ENCODE data around the gene GRAMD1A.
"Not testable (repeated sequence)": the region's sequence is repeated elsewhere in the genome, so short reads cannot be mapped to it uniquely, and the experiment has no call there.

Gene GRAMD1A

DNA sequence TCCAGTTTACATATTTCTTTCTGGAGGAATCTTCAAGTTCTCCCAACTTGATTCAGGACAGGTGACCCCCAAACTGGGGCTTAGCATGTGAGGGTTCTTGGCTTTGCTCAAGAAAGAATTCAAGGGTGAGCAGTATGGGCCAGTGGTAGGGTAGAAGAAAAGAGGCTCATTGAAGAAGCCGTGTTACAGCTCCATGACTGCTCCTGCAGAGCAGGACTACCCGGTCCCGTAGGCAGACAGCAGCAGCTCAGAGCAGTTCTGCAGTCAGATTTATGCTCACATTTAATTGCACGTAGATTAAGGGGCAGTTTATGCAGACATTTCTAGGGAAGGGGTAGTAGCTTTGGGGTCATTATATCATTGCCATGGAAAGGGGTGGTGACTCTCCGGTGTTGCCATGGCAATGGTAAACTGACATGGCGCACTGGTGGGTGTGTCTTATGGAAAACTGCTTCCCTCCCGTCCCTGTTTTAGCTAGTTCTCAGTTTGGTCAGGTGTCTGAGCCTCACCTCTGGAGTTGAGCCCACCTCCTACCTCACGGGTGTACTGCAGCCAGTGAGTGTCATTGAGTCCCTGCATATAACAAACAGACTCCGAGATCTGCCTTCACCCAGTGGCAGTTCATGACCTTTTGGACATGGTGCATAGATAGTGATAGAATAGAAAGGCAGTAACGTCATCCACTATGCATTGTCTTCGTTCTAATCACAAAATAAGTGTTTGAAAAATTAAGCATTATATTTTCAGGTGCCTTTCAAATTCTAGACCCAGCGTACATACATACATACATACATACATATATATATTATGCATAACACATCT lies 20.1 kb upstream of the GRAMD1A start:
- no peak for FAIRE-seq

DNA sequence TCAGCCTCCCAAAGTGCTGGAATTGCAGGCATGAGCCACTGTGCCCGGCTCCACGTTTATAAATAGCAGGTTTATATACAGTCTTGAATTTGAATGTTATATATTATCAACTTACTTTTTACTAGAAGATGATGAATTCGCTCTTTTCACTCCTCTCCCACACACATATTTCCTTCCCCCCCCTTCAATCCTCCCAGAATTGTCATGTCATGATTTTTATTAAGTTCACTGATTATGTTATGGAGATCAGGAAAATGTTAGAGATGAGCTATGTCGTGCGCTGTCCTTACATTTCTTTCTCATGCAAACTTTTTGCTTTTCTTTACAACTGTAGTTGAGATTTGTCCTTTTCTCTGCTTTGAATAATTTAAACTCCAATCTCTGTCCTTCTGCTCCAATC lies 17.8 kb upstream of the GRAMD1A start:
- FAIRE-seq: no peak

DNA sequence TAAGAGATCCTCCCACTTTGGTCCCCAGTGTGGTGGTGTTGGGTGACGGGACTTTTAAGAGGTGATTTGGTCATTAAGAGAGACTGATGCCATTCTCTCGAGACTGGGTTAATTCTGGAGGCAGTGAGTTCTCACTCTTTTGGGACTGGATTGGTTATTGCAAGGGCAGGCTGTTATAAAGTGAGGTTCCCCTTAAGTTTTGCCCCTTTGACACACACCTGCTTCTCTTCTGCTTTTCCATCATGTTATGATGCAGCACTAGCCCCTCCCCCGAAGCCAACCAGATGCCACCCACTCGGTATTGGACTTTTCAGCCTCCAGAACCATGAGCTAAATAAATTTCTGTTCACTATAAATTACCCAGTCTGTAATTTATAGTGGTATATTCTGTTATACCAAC lies 16.3 kb upstream of the GRAMD1A start:
- no peak for FAIRE-seq

DNA sequence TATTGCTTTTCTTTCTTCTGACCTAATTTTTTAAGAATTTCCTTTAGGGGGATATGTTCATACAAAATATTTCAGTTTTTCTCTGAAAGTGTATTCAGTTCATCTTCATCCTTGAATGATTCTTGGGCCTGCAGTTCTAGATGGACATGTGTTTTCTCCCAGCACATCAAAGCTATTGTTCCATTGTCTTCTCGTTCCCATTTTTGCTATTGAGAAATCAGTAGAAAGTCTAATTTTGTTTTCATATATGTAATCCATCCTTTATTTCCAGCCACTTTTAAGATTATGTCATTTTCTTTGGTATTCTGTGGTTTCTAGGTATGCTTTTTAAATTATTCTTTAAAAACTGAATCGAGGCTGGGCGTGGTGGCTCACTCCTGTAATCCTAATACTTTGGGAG lies 15.8 kb upstream of the GRAMD1A start:
- no peak for FAIRE-seq

DNA sequence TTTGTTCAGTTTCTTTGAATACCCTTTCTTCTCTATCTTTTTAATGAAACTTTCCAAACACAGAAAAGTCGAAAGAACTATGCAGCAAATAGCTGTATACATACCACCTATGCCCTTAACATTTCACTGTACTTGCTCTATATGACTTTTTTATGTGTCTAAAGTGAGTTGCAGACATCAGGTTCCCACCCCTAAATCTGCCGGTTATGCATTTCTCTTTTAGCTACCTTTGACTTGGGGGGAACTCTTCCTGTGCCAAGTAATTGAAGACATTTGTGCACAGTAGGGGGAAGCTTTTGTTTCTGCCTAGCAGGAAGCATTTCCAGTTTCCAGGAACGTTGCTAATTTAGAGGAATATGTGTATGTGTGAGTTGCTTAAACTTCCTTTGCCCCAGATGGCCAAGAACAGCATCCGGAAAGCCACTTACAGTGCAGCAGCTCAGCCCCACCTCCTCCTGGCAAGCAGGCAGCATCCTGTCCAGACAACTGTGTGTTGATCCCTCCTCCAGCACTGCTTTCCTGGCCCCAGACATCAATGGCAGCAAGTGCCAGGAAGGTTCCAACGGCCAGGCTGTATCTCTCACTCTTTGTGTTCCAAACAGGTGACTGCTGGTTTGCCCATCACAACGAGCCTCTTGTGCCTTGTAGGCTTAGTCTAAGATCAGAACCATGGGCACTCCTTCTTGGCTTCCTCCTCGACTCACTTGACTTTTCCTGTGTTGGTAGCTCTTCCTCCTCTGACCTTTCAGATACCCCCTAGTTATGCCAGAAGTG lies 14.7 kb upstream of the GRAMD1A start:
- no peak for FAIRE-seq

DNA sequence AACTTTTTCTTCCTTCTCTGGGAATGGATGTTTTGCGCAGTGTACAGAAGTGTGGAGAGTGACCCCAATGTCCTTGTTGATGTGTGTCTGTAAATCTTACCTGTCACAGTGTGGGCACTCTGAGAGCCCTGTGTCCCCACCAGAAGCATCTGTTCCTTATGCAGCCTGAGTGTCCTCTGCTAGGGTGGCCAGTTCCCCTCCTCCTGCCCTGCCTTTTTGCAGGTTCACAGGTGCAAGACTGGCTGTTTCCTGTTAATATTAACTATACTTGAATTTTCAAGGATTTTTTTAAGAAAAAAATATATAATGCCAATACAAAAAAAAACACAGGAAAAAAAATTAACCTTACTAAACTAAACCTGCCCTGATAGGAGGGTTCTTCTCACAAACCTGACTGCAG lies 12.0 kb upstream of the GRAMD1A start:
- FAIRE-seq: no peak

DNA sequence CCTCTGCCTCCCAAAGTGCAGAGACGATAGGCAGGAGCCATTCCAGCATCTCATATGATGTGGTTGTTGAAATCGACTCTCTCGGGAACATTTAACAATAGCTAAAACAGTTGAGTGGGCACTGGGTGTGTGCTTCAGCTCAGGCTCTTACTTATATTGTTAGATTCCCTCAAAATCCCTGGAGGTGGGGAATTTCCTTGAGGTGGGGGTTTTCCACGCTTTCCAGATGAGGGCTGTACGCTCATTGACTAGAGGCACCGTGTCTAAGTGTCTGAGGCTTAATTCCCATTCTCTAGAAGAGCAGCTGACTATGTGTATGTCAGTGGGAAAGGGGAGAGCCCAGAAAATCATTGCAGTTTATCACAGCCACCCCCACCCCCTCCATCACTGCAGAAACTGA lies 10.8 kb upstream of the GRAMD1A start:
- no peak for FAIRE-seq

DNA sequence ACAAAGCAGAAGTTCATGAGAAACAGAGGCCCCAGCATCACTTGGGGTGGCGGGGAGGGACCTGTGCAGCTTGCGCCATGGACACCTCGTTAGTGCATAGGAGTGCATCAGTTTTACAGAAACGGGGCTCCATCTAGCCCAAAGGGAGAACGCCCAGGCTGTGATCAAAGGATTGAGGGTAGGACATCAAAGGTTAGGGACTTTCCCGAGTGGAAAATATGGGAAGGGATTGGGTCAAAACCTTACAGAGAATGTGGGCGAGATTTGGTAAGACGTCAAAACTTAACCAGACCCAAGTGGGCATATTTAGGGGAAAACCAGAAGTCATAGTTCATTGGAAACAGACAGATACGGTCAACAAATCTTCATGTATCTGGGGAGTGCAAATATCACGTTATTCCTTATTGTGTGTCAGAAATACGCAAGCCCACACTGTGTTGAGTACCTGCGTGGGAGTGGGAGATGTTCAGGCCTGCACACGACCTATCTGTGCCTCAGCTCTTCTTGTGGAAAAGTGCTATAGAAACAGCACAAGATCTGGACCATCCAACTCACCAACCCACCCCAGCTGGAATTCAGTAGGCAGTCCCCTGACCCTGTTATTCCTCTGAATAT lies 9.4 kb upstream of the GRAMD1A start:
- no peak for FAIRE-seq

DNA sequence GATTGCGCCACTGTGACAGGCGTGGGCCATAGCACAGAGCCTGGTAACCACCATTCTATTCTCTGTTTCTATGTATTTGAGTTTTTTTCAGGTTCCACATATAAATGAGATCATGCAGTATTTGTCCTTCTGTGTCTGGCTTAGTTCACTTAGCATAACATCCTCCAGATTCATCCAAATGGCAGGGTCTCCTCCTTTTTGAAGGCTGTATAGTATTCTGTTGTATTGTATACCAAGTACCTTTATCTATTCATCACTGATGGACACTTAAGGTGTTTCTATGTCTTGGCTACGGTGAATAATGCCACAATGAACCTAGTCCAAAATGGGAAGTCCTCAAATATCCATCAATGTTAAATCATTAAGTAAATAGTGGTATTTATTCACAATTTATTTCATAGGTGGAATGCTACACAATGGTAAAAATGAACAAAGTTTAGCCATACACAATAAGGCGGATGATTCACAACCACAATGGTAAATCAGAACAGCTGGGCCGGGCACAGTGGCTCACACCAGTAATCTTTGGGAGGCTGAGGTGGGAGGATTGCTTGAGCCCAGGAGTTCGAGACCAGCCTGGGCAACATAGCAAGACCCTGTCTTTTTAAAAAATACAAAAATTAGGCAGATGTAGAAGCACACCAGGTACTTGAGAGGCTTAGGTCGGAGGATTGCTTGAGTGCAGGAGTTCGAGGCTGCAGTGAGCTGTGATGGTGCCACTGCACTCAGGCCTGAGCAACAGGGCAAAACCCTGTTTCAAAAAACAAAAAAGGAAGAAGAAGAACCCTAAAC lies 8.4 kb upstream of the GRAMD1A start:
- FAIRE-seq: no peak

DNA sequence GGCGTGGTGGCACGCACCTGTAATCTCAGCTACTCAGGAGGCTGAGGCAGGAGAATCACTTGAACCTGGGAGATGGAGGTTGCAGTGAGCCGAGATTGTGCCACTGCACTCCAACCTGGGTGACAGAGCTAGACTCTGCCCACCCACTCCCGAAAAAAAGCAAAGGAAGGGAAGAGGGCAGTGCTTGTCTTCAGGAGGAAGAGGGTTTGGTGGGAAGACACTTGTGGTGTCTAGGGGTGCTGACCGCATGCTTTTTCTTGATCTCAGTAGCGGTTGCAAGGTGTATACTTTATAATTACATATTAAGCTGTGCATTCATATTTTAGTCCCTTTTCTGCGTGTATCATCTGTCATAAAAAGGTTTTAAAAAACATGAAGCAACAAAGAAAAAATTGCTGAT lies 7.5 kb upstream of the GRAMD1A start:
- not testable (repeated sequence) for FAIRE-seq

DNA sequence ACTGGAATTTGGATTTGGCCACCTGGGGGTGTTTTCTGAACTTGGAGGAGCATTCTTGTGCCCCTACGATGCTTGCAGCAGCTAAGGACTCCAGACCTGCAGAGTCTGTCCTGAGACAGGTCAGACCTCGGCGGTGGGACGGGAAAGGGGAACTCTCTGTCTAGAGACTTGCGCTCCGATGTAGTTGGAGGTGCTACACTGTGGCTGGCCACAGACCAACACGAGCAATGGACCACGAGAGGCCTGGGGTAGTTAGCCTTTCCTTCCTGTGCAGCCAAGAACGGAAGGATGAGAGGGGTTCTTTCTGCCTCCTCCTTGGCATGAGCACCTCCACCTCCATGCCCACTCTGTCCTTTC lies 5.9 kb upstream of the GRAMD1A start:
- FAIRE-seq: no peak

DNA sequence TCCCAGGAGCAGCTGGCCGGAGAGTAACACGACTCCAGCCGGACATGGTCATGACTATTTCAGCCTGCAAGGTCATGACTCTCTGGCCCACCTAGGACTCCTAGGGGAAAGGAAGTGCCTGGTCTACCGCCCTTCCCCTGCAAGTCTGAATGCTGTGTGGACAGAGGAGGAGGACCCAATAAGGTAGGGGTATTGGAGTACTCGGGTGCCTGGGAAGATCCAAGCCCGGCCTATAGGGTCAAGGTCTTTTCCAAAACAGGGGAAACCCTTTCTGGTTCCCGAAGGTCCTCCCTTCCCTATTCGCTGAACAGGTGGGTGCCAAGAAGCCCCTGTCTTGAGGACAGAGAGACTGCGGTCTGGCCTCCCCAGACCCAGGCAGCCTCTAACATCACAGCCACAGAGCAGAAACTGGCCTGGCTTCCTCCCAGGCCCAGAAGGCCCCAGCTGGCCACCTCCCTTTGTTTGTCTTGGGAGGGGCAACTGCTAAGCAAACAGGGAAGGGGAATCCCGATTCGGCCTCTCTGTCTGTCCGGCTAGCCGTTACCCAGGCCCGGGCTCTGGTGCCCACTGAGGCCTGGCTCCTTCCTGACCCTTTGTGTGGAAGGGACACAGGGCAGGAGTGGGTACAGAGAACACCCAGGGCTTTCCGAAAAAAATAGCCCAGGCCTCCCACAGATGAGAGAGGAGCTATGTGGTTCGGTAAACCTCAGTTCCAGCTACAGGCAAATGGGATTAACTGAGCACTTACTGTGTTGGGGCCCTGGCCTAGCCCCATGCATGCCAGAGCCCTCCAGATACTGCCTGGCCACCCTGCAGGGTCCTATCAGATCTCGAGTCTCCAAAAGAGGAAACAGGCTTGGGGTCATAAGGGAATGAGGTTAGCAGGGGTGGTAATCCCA lies 5.2 kb upstream of the GRAMD1A start:
- no peak for FAIRE-seq

DNA sequence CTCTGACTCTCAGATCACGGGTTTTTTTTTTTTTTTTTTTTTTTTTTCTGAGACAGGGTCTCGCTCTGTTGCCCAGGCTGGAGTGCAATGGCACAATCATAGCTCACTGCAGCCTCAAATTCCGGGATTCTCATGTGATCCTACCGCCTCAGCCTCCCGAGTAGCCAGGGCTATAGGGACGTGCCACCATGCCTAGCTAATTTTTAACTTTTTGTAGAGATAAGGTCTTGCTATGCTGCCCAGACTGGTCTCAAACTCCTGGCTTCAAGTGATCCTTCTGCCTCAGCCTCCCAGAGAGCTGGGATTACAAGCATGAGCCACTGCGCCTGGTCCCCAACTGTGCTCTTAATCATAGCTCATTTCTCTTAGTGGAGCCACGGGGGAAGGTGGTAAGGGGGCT lies 4.6 kb upstream of the GRAMD1A start:
- FAIRE-seq: no peak

DNA sequence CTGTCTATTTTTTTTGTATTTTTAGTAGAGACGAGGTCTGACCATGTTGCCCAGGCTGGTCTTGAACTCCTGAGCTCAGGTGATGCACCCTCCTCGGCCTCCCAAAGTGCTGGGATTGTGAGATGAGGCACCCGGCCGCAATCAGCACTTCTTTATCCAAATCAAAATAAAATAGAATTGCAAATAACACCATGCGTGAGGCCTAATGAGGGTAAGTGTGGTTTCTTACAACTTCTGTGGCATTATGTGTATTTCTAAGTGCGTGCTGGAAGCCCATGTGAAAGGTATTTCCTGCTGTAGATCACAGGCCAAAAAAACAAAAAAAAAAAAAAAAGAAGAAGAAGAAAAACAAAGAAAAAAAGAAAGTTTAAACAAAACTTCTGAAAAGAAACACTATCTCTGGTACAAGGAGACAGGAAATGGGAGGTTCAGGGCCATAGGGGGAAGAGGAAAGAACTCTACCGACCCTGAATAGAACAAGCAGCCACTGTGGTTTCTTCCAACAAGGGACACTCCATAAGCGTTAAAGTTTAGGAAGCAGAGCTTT lies 3.0 kb upstream of the GRAMD1A start:
- no peak for FAIRE-seq

DNA sequence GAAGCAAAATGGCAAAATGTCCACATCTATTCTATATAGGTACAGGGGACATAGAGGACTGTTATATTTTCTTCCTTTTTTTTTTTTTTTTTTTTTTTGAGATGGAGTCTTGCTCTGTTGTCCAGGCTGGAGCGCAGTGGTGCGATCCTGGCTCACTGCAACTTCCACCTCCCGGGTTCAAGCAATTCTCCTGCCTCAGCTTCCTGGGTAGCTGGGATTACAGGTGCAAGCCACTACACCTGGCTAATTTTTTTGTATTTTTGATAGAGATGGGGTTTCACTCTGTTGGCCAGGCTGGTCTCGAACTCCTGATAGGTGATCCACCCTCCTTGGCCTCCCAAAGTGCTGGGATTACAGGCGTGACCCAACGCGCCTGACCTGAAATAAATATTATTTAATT lies 1.9 kb upstream of the GRAMD1A start:
- not testable (repeated sequence) for FAIRE-seq

DNA sequence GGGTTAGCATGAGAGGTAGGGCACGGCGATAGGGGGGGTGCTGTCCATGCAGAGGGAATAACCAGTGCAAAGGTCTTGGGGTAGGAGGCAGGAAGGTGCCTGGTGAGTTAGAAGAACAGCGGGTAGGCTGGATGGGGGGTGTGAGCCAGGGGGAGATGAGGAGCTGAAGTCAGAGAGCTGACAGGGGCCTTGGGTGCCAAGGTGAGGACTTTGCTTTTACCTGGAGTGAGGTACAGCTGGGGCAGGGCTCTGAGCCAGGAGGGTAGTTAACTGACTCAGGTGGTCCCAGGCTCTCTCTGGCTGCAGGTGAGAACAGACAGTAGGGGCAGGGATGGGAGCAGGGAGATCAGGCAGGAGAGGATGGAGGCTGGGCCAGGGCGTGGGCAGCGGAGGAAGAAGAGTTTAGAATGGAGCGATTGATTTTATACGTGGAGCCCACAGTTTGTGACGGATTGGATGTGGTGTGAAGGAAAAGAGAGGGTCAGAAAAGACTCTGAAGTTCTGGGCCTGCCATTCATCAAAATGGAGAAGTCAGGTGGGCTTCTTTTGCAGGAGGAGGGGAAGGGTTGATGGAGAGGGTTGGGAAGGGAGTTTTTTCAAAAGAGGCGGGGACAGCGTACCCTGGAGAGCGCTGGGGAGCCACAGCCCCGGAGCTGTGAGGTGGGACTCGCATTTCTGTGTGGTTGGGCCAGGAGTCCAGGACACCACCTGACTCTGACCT lies 1.2 kb upstream of the GRAMD1A start:
- FAIRE-seq: no peak

DNA sequence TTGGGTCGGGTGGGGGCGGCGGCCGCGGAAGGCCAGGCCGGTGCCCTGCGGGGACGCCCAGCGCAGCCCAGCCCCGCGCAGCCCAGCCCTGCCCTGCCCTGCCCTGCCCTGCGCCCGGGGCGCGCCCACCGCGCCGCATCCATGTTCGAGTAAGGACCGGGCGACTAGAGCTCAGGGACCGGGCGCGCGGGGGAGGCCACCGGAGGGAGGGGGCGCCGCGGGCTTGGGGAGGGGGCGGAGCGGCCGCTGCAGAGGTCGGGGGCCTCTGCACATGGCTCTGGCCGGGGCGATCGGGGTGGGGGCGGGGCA lies 169 bp downstream of the GRAMD1A start:
- FAIRE-seq: no peak

DNA sequence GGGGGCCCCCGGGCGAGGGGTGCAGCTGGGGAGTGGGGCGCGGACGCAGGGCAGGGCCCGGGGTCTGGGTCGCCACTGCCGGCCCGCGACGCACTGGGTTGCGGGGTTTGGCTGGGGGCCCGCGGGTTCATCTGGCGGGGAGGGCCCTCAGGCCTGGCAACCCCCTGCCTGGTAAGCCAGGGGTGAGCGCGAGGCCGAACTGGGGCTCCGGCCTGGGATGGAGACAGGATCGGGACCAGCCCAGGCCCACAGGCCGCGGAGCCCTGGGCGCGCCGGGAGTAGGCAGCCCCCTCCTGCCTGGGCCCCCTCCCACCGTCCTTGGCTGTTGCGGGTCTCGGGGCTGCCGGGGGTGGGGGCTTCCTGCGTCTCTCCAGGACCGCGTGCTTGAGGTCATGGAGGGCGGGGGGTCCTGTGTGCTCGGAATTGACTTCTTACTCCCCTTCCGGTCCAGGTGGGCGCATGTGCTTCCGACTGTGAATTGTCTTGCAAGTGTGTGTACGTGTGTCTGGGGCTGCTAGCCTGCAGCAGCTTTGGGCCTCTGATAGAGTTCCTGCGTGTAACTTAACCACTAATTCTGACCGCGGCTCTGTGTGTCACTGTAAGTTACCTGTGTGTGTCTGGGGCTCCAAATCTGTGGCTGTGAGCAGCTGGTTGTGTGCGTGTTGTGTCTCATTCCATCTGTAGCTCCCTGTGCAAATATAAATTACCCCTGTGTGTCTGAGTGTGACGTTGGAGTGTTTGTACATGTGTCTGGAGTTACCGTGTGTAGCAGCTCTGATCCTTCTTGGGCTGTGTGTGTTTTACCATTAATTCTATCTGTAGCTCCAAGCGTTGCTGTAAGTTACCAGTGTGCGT lies 751 bp downstream of the GRAMD1A start:
- no peak for FAIRE-seq

DNA sequence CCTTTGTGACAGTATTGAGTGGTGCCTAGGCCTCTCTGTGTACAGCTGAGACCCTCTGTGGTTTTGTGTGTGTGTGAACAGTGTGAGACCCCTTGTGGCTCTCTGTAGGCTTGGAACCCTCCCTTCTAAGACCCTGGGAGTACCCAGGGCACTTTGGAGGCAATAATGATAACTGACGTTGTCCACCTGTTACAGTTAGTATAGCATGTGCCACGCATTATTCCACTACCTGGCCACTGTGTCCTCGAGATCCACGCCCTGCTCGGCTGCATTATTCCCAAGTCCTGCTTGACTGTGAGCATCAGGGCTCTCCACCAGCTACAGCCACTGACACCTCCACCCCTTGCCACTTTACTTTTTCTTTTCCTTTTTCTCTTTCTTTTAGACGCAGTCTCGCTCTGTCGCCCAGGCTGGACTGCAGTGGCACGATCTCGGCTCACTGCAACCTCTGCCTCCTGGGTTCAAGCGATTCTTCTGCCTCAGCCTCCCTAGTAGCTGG lies 2.0 kb downstream of the GRAMD1A start:
- no peak for FAIRE-seq
